Activated gamma-delta T cell (primary cell): Measurements from ENCODE around the gene KDM4C.
A peak's percentile ranks its signal among the peaks of the same experiment; 100 is the strongest.
"Not testable (repeated sequence)": the region's sequence is repeated elsewhere in the genome, so short reads cannot be mapped to it uniquely, and the experiment has no call there.

ENCODE experiments used
- DNase-seq: peaks from one replicate; lab custom pipeline; 2025; lab: John Stamatoyannopoulos, UW
- total RNA-seq, 2 donors: gene quantifications; one replicate each; lab custom pipeline; 2026; lab: John Stamatoyannopoulos, UW

KDM4C gene
- total RNA-seq: 137 to 151 reads per million in 2 donors

DNA sequence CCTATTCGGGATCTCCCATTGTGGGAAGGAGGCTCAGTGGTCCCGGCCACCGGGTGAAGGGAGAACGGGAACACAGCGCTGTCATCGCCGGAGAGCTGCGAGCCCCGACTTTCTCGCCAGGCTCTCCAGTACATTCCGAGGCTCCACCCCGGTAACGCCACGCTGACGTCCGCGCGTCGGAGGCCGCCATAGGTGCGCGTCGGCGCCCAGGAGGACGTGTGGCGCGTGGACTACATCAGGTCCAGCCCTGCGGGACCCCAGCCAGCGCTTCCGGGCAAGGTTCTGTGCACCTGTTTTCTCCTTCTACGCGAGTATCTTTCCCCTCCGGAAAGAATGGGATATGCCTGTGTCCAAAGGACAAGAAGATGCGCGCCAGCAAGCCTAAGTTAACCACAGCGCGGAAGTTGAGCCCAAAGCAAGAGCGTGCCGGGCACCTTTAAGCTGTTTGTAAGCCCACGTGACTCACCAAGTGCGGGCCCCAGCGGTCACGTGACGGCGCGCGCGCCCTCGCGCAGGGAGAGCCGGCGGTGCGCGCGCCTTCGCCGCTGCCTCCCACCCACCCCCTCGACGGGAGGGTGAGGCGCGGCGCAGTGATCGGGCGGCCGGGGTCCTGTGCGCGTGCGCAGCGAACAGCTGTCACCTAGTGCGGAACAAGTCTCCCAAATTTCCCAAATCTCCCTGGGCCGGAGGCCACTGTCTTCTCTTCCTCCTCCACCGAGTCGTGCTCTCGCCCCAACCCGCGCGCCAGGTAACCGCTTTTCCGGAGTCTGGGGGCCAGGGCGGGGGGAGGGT lies at the start of gene KDM4C:
TSS of gene KDM4C (plus strand) at position 518 of the 792 bp plus-strand sequence. CDS start 35,016 bp downstream, outside the sequence.
- DNase-seq: peak; percentile 95

DNA sequence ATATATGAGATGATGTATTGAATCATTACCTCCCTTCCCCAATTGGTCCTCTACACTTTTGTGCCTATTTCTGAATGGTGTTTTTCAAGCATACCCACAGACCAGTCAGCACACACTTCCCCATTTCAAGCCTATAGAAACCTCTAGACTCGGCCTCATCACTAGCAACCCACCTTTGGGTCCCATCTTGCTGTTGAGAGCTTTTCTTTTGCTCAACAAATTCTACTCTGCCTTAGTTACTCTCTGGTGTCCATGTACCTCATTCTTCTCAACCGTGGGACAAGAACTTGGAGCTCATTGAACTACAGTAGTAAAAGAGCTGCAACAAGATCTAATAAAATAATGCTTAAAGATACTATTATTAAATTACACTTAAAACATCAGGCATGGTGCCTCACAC lies 49.0 kb upstream of the KDM4C start:
- DNase-seq: no peak

DNA sequence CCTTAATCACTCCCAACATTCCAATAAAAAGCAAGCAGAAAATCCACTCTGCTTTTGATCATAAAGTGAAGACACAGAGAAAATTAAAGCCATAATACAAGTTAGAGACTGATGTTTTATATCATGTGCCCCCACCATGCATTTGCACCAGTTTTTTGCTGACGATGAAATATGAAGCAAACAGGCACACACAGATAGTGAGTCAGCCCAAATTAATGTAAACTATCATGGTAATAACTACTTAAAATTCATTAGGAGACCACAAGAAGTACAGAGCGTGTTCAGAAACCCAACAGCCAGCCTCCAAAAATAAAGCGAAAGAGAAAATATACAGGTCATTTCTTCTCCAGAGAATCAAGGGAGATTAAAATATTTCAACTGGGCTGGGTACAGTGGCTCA lies 46.4 kb upstream of the KDM4C start:
- no peak for DNase-seq

DNA sequence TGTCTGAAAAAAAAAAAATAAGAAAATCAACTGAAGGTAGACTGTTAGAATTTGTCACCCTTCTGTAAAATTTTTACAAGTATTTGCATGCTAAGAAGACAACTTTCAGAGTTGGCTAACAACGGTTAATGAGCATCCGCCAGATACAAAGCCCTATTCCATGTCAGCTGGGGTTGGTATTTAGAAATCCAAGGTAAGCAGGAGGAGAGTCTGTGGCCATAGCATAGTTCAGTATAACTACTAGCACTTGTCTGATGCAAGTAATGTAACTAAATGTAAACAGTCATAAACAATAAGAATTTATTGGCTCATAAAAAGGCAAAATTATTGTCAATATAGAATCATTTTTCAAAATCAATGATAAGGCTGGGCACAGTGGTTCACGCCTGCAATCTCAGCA lies 45.7 kb upstream of the KDM4C start:
- DNase-seq: no peak

DNA sequence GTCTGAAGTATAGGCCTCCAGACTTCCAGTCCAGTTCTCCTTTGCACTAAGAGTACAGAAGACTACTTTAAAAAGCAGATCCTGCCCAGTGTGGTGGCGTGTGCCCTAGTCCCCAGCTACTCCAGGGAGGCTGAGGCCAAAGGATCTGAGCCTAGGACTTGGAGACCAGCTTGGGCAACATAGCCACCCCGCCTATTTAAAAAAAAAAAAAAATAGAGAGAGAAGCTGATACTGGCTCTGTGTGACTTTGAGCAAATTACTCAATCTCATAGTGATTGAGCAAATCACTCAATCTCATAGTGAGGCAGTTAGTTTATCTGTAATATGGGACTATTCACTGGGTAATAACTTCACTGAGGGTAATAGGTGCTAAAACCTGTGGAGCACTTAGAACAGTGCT lies 43.6 kb upstream of the KDM4C start:
- no peak for DNase-seq

DNA sequence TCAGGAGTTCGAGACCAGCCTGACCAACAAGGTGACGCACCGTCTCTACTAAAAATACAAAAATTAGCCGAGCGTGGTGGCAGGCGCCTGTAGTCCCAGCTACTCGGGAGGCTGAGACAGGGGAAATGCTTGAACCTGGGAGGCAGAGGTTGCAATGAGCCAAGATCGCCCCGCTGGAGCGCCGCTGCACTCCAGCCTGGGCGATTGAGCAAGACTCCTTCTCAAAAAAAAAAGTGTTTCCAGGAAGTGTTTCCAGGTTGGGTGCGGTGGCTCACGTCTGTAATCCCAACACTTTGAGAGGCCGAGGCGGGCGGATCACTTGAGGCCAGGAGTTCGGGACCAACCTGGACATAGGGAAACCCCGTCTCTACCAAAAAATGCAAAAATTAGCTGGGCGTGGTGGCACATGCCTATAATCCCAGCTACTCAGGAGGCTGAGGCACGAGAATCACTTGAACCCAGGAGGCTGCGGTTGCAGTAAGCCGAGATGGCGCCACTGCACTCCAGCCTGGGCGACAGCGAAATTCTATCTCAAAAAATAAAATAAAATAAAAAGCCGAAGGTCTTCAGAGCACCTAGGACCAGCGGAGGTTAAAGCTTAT lies 42.5 kb upstream of the KDM4C start:
- DNase-seq: not testable (repeated sequence)

DNA sequence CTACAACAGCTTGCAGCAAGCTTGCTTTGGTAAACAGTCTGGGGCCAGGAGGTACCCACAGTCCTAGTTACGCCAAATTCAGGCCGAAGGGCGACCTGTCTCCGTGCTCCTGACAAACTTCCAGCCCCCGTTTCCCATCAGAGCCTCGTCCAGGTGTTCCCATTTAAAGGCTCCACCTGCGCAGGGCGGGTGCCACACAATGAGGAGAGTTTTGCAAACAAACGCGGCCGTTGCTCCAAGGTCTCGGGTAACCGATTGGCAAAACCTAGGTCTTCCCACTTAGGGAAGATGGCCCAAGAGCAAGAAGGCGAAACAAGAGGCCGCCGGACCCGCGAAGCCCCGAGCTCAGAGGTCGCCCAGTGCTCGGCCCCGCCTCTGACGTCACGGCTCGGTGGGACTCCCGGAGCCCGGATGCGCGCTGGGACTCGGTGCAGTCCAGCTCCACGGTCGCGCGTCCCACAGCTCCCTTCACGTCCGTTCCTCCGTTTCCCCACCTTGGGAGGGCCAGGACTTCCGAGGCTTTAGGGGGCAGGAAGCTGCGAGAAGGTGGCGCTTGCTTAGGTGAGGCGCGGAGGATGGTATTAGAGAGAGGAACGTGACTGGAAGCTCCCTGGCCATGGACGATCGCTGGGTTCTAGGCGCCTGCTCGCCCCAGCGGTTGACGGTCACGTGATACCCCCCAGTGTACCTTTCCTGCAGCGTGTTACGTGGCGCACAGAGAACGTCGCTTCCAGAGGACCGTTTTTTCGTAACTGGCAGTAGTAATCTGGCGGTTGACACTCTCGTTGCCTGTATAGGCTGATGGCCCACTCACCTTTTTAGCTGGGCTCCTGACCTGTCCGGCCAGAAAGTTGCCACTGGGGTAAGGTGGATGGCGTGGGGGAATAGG lies 41.8 kb upstream of the KDM4C start:
- peak; percentile 45 for DNase-seq

DNA sequence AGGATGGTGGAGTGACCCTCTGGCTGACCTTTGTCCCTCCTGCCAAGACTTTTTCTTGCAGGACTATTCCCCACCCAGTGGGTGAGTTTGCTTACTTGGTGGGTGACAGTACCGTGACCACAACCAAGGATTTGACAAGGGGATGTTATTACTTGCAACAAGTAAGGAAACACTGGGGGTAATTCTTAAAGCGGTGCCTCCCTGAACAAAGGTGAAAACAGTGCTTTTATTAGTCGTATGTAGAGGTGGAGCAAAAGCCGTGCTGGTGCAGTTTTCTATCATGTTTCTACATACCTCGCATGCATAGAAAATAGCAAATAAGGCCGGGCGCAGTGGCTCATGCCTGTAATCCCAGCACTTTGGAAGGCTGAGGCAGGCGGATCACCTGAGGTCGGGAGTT lies 41.0 kb upstream of the KDM4C start:
- no peak for DNase-seq

DNA sequence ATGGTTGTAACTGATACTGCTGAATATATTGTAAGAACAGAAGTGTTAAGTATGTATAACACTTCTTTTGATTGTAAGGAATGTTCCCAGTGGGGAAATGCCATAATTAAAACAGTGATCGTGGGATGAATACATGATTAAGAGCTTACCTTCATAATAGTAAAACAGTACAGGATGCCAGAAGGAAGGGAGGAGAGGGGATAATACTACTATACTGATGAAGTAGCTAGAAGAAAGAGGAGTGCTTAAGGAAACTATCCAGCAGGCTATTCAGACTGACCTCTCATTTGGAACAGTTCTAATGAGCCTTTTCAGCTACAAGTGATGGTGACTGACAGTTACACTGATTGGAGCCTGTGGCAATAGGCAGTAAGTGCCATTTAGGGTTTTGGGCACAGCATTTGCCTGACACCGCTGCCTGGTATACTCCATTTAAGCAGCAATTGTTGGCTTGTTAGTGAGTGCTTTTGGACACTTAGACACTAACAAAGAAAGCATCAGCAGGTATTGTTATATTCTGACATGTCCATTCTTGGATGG lies 33.8 kb upstream of the KDM4C start:
- no peak for DNase-seq

DNA sequence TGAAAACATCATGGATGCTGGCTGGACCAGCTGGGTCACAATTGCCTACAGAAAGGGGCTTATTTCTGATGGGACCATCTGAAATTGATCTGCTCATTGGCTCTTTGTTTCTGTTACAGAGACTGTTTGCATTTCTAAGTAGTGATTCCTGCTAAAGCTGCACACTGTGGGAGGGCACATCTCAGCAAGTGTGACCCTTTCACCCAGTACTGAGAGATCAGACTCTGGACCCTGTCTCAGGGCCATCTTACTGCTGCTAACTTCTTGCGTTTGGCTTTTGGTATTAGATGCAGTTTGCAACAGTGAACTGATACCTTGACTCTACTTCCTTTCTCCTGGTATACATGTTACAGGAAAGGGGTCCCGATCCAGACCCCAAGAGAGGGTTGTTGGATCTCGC lies 24.5 kb upstream of the KDM4C start:
- DNase-seq: no peak

DNA sequence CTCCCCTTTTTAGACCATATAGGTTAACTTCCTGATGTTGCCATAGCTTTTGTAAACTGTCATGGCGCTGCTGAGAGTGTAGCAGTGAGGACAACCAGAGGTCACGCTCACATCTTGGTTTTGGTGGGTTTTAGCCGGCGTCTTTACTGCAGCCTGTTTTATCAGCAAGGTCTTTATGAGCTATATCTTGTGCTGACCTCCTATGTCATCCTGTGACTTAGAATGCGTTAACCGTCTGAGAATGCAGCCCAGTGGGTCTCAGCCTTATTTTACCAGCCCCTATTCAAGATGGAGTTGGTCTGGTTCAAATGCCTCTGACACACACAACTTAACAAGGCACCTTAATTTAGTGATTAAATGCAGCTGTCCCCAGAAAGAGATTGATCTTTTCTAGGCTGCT lies 23.9 kb upstream of the KDM4C start:
- DNase-seq: no peak

DNA sequence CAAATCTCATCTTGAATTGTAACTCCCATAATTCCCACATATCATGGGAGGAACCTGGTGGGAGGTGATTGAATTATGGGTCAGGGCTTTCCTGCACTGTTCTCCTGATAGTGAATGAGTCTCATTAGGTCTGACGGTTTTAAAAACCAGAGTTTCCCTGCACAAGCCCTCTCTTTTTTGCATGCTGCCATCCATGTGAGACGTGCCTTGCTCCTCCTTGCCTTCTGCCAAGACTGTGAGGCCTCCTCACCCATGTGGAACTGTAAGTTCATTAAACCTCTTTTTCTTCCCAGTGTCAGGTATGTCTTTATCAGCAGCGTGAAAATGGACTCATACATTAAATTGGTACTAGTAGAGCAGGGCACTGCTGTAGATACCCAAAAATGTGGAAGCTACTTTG lies 22.4 kb upstream of the KDM4C start:
- DNase-seq: no peak

DNA sequence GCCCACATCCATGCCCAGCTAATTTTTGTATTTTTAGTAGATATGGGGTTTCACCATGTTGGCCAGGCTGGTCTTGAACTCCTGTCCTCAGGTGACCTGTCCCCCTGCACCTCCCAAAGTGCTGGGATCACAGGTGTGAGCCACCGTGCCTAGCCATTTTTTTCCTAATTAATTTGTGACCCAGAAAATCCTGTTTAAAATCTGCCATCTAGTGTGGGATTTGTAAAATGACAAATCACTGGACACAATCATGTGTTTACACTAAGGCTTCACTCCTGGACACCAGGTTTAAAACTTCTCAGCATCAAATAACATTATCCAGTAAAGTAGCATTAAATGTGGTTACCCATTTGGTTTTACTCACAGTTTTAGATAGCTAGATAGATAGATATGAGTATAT lies 18.6 kb upstream of the KDM4C start:
- no peak for DNase-seq

DNA sequence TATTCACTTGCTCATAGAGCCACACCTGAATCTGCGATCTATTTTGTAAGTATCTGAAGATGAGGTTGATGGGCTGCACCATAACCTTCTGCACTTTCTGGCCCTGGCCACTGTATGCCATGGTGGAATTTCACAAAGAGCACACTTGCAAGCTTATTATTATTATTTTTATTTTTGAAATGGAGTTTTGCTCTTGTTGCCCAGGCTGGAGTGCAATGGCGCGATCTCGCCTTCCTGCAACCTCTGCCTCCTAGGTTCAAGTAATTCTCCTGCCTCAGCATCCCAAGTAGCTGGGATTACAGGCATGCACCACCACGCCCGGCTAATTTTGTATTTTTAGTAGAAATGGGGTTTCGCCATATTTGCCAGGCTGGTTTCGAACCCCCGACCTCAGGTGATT lies 8.9 kb upstream of the KDM4C start:
- DNase-seq: not testable (repeated sequence)

DNA sequence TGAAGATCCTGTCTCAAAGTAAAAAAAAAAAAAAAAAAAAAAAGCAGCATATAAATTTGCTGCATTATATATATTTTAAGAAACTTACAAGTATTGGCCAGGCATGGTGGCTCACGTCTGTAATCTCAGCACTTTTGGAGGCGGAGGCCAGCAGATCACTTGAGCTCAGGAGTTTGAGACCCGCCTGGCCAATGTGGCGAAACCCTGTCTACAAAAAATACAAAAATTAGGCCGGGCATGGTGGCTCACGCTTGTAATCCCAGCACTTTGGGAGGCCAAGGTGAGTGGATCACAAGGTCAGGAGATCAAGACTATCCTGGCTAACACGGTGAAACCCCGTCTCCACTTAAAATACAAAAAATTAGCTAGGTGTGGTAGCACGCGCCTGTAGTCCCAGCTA lies 2.9 kb upstream of the KDM4C start:
- not testable (repeated sequence) for DNase-seq

DNA sequence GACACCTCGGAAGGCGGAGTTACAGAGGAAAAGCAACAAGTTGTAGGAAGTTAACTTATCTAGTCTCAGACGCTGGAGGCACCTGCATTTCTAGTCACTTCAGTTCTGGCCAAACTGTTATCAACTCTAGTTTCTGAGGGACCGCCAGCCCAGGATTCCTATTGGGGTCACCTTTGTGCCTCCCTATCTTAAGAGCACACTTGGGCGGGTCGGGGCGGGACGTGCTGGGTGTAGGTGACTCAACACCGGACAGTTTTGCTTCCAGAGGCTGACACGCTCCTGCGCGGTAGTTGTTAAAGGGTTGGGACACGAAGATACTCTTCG lies 679 bp upstream of the KDM4C start:
- DNase-seq: no peak

DNA sequence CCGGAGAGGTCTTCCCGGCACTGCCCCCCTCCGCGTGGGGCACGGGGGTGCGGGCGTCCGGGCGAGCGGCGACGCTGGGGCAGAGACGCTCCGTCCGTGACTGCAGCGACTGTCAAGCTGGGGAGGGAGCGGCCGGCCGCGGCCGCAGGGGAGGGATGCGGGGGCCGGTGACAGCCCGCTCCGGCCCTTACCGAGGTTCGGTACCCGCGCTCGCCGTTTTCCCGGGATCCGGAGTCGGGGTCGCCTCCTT lies 400 bp downstream of the KDM4C start:
- DNase-seq: no peak

DNA sequence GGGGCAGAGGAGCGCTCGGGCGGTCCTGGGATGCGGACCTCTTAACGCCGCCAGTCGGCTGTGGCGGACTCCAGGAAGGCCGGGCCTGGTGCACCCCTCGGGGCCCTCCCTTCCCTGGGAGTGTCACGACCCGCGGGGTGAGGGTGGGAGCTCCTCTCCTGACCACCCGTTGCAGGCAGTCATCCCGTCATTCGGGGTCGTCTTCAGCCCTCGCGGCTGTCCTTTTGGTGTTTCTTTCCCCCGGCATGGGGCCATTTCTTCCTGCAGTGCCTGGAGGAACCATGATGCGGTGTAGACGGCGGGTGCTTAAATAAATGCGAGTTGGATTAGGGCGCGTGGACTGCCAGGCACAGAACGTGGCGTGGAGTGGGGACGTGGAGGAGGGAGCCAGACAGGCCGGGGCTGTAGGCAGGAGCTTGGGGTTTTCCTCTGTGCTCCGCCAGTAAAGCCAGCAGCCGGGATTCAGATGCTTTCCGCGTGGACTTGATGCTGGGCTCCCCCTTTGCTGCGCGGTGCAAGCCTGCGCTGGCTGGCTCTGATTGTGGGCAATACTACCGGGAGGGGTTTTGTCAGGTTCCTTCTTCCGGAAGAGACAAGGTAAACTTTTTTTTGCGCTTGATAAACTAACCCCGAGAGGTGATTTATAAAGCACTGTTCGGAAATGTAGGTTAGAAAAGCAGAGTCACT lies 868 bp downstream of the KDM4C start:
- peak; percentile 44 for DNase-seq

DNA sequence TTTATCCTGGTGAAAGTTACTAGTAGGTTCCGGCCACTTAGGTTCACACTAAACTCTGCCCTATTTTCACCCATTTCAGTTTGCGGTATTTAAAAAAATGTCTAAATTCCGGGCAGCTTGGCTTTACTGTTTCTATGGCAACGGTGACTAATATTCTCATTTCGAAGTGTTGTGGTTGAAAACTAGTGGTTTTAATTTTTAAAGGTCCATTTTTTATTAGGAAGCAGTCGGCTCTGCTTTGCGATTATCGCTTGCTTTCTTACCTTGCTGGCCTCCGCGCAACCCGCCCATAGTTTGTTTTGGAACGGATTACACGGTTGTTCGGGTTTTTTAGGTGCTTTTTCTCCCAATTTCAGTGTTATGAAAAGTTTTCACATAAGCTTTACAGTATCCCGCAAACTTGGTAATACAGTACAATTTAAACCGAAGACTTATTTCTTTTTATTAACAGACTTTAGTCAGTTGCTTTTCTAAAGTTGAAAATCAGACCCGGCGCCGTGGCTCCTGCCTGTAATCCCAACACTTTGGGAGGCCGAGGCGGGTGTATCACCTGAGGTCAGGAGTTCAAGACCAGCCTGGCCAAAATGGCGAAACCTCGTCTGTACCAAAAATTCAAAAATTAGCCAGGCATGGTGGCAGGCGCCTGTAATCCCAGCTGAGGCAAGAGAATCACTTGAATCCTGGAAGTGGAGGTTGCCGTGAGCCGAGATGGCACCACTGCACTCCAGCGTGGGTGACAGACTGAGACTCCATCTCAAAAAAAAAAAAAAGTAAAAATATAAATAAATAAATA lies 1.6 kb downstream of the KDM4C start:
- no peak for DNase-seq

DNA sequence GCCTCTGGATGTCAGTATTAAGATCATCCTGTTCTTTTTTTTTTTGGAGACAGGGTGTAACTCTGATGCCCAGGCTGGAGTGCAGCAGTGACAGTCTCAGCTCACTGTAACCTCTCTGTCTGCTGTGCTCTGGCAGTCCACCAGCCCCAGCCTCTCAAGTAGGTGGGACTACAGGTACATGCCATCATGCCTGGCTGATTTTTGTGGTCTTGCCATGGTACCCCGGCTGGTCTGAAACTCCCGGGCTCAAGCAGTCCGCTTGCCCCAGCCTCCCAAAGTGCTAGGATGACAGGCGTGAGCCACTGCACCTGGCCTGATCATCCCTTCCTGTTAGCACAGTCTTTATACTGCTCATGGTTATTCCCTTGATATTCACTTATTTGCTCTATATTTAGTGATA lies 3.5 kb downstream of the KDM4C start:
- DNase-seq: no peak

DNA sequence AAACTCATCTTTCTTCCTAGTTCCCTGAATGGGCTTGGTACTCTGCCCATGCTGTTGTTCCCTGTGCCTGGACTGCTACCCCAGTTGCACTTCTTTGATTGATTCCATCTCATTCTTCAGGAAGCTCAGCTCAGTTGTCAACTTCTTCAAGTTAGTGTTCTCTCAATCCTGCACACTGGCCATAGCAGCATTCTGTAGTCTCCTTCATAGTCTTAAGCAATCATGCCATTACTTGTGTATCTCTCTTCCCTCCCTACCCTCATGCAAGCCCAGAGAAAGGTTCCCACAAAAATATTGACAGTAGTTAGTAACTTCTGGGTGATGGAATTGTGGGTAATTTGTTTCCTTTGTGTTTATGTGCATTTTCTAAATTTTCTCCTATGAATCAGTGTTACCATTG lies 5.5 kb downstream of the KDM4C start:
- no peak for DNase-seq
